Lower leg skin (tissue), 4 donors: ENCODE data around the gene SESTD1. TPM values are rescaled to one million over a fixed set of nuclear protein-coding genes. Genes with fewer than 3 reads are reported as not detected.

ENCODE experiments used
- DNase-seq, 2 donors: peaks; one replicate each; pipeline ENCODE4 v3.0.0-alpha.2; 2019; ENCODE audit warnings: low spot score in 2 of 2
- H3K4me3 ChIP-seq: fragments of 200-600 bp; sonication (generic); 2 replicates; pipeline ENCODE4 v1.5.1; 2017; ENCODE audit warnings: mild to moderate bottlenecking, low read depth; ENCODE audit not compliant: poor library complexity, severe bottlenecking
- POLR2A ChIP-seq, 2 donors: fragments of 450-650 bp; IDR thresholded peaks; one replicate each; pipeline ENCODE4 v1.6.1; 2016 to 2017; ENCODE audit warnings: antibody characterized with exemption in 2 of 2, mild to moderate bottlenecking in 1 of 2, moderate library complexity in 1 of 2
- WGBS, 2 donors: methylation state at CpG; one replicate each; pipeline ENCODE4 v1.1.5; 2018; 5-methylcytosine and 5-hydroxymethylcytosine counted together
- intact Hi-C: fragments of 100-400 bp; cut with DNase I; formaldehyde crosslinking; loops from one replicate; pipeline ENCODE4 v1.15.0; 2023; ENCODE audit warnings: low total_unique reads
- total RNA-seq, 4 donors: library from RNA; depleted of rRNA; stranded (reverse); fragments of >200 nt; gene quantifications; one replicate each; pipeline ENCODE4 v1.1.0, GENCODE V29; 2016
- TF ChIP-seq, protein P1 (sequence below), 3 donors: fragments of 450-650 bp; IDR thresholded peaks; one replicate each; pipeline ENCODE4 v1.5.1; 2016; ENCODE audit warnings: antibody characterized with exemption in 3 of 3, mild to moderate bottlenecking in 3 of 3, moderate library complexity in 2 of 3

Gene SESTD1
- total RNA-seq, 4 donors from 2014 or later = 8.7 to 22.9 (median 11.8) TPM

- DNase-seq = peak; percentile 49 to 90
- H3K4me3 ChIP-seq = peak overlapping the region; percentile 55
- intact Hi-C loops = no loop called here
- 0 to 1% methylated on average over 29 to 61 of the region's 62 CpGs for WGBS, 2 donors
- no peak for TF ChIP-seq POLR2A (IDR thresholded peaks at IDR 0.05)
- TF ChIP-seq, protein P1, sequence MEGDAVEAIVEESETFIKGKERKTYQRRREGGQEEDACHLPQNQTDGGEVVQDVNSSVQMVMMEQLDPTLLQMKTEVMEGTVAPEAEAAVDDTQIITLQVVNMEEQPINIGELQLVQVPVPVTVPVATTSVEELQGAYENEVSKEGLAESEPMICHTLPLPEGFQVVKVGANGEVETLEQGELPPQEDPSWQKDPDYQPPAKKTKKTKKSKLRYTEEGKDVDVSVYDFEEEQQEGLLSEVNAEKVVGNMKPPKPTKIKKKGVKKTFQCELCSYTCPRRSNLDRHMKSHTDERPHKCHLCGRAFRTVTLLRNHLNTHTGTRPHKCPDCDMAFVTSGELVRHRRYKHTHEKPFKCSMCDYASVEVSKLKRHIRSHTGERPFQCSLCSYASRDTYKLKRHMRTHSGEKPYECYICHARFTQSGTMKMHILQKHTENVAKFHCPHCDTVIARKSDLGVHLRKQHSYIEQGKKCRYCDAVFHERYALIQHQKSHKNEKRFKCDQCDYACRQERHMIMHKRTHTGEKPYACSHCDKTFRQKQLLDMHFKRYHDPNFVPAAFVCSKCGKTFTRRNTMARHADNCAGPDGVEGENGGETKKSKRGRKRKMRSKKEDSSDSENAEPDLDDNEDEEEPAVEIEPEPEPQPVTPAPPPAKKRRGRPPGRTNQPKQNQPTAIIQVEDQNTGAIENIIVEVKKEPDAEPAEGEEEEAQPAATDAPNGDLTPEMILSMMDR (IDR thresholded peaks at IDR 0.05) = no peak
These were observed 925 bp downstream of the SESTD1 start for GRCh38 chr2:179263446-179264367.

DNA sequence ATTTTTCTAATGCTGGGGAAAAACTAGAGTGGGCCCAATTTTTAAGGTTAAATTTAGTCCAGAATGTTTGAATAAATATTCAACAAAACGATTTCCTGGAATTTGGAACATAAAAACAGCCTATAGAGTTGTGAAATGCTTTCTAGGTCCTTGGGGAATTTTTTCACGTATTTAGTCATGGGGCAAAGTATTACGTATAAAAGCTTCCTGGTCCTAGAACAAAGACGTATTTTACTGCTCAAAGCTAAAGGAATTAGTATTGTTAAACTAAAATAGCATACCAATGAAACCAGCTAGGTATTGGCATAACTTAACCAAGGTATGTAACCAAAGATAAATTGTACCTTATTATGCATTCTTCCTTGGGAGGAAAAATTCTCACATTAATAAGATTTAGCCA is 1.6 kb downstream of the SESTD1 start:
- DNase-seq = no peak
- intact Hi-C loops = no loop called here
- TF ChIP-seq POLR2A (IDR thresholded peaks at IDR 0.05) = no peak
- TF ChIP-seq, protein P1 (IDR thresholded peaks at IDR 0.05) = no peak
- H3K4me3 ChIP-seq = no peak overlapping the region
- WGBS, 2 donors = 22 to 26% methylated on average over 4 of the region's 4 CpGs

DNA sequence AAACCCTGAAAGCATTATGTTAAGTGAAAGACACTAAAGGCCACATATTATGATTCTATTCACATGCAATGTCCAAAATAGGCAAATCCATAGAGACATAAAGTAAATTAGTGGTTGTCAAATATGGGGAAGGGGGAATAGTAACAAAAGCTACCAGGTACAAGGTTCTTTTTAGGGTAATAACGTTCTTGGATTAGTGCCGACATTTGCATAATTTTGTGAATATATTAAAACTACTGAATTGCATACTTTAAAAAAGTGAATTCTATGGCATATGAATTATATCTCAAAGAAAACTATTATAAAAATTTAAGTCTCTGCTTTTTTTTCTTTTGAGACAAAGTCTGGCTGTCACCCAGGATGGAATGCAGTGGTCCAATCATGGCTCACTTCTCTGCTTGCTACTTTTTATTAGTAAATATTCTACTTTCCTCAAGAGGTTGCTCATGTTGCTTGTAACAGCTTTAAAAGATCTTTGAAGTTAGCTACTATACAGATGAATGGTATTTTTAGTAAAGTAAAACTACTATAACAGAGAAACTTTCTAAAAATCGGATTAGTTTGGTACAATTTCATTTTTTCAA is 2.5 kb downstream of the SESTD1 start:
- 73 to 83% methylated on average over 3 of the region's 3 CpGs for WGBS, 2 donors
- intact Hi-C loops = no loop called here
- no peak for TF ChIP-seq POLR2A (IDR thresholded peaks at IDR 0.05)
- TF ChIP-seq, protein P1 (IDR thresholded peaks at IDR 0.05) = no peak
- DNase-seq = no peak
- H3K4me3 ChIP-seq = no peak overlapping the region

GRCh38 chr2:179261151-179261825 is 3.3 kb downstream of the SESTD1 start:
- DNase-seq = no peak
- no peak overlapping the region for H3K4me3 ChIP-seq
- 49 to 96% methylated on average over 2 of the region's 2 CpGs for WGBS, 2 donors
- TF ChIP-seq, protein P1 (IDR thresholded peaks at IDR 0.05) = no peak
- TF ChIP-seq POLR2A (IDR thresholded peaks at IDR 0.05) = no peak
- intact Hi-C loops = no loop called here

DNA sequence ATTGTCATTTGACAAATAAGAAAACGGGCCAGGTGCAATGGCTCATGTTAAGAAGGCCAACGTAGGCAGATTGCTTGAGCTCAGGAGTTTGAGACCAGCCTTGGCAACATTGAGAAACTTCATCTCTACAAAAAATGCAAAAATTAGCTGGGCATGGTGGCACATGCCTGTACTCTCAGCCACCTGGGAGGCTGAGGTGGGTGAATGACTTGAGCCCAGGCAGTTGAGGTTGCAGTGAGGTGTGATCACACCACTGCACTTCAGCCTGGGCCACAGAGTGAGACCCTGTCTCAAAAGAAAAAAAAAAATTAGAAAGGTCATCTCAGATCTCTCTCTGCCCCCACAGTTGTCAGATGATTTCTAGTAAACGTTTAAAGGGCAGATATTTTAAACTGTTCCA is 4.4 kb downstream of the SESTD1 start:
- DNase-seq = no peak
- 53 to 61% methylated on average over 3 of the region's 3 CpGs for WGBS, 2 donors
- intact Hi-C loops = no loop called here
- TF ChIP-seq, protein P1 (IDR thresholded peaks at IDR 0.05) = no peak
- TF ChIP-seq POLR2A (IDR thresholded peaks at IDR 0.05) = no peak
- H3K4me3 ChIP-seq = no peak overlapping the region
